ENCODE results near the gene BRD7.

The BRD7 gene

GRCh38 chr16:50285406-50286003 lies 83.3 kb downstream of the BRD7 start:
- ChIA-PET CTCF (no interaction called here), POLR2A (interaction anchor here (1.0 kb wide), 1 partner anchor 260 kb away, joined by 4 read pairs; the partner anchor contains the start of gene CNEP1R1)
- H3K4me3 ChIP-seq (ENCODE audit: low read depth, low read length), result no peak overlapping the region

GRCh38 chr16:50284131-50284911 lies 84.5 kb downstream of the BRD7 start:
- no peak overlapping the region for H3K27ac ChIP-seq (ENCODE audit: extremely low read depth, low read depth, low read length)
- ChIA-PET CTCF (interaction anchor here (0.6 kb wide), 1 partner anchor 688 kb away, joined by 3 read pairs; no protein-coding TSS in a partner anchor), POLR2A (no interaction called here)
- H3K9me3 ChIP-seq (ENCODE audit: control insufficient read depth, insufficient read depth, low read depth, low read length), result no peaks in the 10 kb centered on the region
- peaks cover 0 to 7% of the 10 kb centered on the region in 2 experiments; a peak in 2 of 3 replicates for H3K36me3 ChIP-seq (ENCODE audit: control insufficient read depth in 2 of 2, insufficient read depth in 1 of 2, low read length in 2 of 2)
- peaks cover 3% of the 10 kb centered on the region; the same call in 1 of the 2 replicates for H3K4me1 ChIP-seq (ENCODE audit: control insufficient read depth, insufficient read depth, low read length)
- no peak overlapping the region for H3K4me3 ChIP-seq (ENCODE audit: low read depth, low read length)
- TF ChIP-seq GLIS1 (tag by site-specific recombination; IDR thresholded peaks at IDR 0.05) (peak; percentile 33; the same call in 1 of the 2 replicates), KLF1 (tag by site-specific recombination; IDR thresholded peaks at IDR 0.05) (peak; percentile 89), REST (tag by site-specific recombination; IDR thresholded peaks at IDR 0.05) (peak; percentile 53), ZBTB10 (tag by site-specific recombination; IDR thresholded peaks at IDR 0.05) (no peak), SP2 (tag by site-specific recombination; IDR thresholded peaks at IDR 0.05) (no peak), ZNF335 (tag by site-specific recombination; conservative IDR thresholded peaks at IDR 0.05) (0 out of 2 replicates have a peak, but pooled peaks have one; percentile 37)

More at GRCh38 chr16:50285406-50286003, 83.3 kb downstream of the BRD7 start:
- peaks cover 0 to 7% of the 10 kb centered on the region in 2 experiments; a peak in 2 of 3 replicates for H3K36me3 ChIP-seq (ENCODE audit: control insufficient read depth in 2 of 2, insufficient read depth in 1 of 2, low read length in 2 of 2)
- no peak for TF ChIP-seq ZSCAN30 (tag by site-specific recombination; IDR thresholded peaks at IDR 0.05)
- no peaks in the 10 kb centered on the region for H3K9me3 ChIP-seq (ENCODE audit: control insufficient read depth, insufficient read depth, low read depth, low read length)
- no peak overlapping the region for H3K27ac ChIP-seq (ENCODE audit: extremely low read depth, low read depth, low read length)
- peaks cover 3% of the 10 kb centered on the region; the same call in 1 of the 2 replicates for H3K4me1 ChIP-seq (ENCODE audit: control insufficient read depth, insufficient read depth, low read length)

- TF ChIP-seq KLF9 (tag by site-specific recombination; IDR thresholded peaks at IDR 0.05; ENCODE audit: low read depth) (no peak), ZNF747 (tag by site-specific recombination; IDR thresholded peaks at IDR 0.05) (no peak), REST (tag by site-specific recombination; IDR thresholded peaks at IDR 0.05) (no peak), ZNF48 (tag by site-specific recombination; IDR thresholded peaks at IDR 0.05) (no peak), KLF10 (tag by site-specific recombination; IDR thresholded peaks at IDR 0.05) (no peak), ZNF473 (tag by site-specific recombination; IDR thresholded peaks at IDR 0.05) (no peak), ZBTB6 (tag by site-specific recombination; IDR thresholded peaks at IDR 0.05) (no peak)
- Histone ChIP-seq H3K9me3 (ENCODE audit: control insufficient read depth, insufficient read depth, low read depth, low read length) (no peaks in the 10 kb centered on the region), H3K27ac (ENCODE audit: extremely low read depth, low read depth, low read length) (no peak overlapping the region), H3K4me1 (ENCODE audit: control insufficient read depth, insufficient read depth, low read length) (peaks cover 3% of the 10 kb centered on the region; the same call in 1 of the 2 replicates), H3K36me3 (ENCODE audit: control insufficient read depth in 2 of 2, insufficient read depth in 1 of 2, low read length in 2 of 2) (peaks cover 0 to 7% of the 10 kb centered on the region in 2 experiments; a peak in 2 of 3 replicates), H3K4me3 (ENCODE audit: low read depth, low read length) (no peak overlapping the region)
- ChIA-PET CTCF (no interaction called here), POLR2A (no interaction called here)
Observed at GRCh38 chr16:50282955-50283631, 85.7 kb downstream of the BRD7 start.

Data from HEK293 (cell line).